MG63 (cell line): Measurements from ENCODE around the gene ST6GALNAC5. TPM values are rescaled to one million over a fixed set of nuclear protein-coding genes. Genes with fewer than 3 reads are reported as not detected.

Source experiments
- DNase-seq: peaks from one replicate; pipeline ENCODE4 v3.0.0-alpha.2; 2020
- H3K27me3 ChIP-seq: fragments of 250-450 bp; sonication (Bioruptor Pico); 2 replicates; pipeline ENCODE4 v1.5.1; 2020; ENCODE audit warnings: mild to moderate bottlenecking, moderate library complexity
- H3K36me3 ChIP-seq: fragments of 250-450 bp; sonication (Bioruptor Pico); 2 replicates; pipeline ENCODE4 v1.5.1; 2020; ENCODE audit warnings: mild to moderate bottlenecking, moderate library complexity
- H3K4me3 ChIP-seq: fragments of 250-450 bp; sonication (Bioruptor Pico); 2 replicates; pipeline ENCODE4 v1.5.1; 2020; ENCODE audit warnings: mild to moderate bottlenecking, moderate library complexity
- H3K9me3 ChIP-seq: fragments of 250-450 bp; sonication (Bioruptor Pico); 2 replicates; pipeline ENCODE4 v1.5.1; 2020; ENCODE audit warnings: mild to moderate bottlenecking, moderate library complexity
- total RNA-seq: library from RNA; depleted of rRNA; stranded (reverse); fragments of >200 nt; shearing (Covaris generic); gene quantifications from 2 replicates; pipeline ENCODE4 v1.2.3, GENCODE V29; 2014; ENCODE audit warnings: low replicate concordance

Gene ST6GALNAC5
- total RNA-seq, 1 experiment from 2014 or later = 0.46 TPM

DNA sequence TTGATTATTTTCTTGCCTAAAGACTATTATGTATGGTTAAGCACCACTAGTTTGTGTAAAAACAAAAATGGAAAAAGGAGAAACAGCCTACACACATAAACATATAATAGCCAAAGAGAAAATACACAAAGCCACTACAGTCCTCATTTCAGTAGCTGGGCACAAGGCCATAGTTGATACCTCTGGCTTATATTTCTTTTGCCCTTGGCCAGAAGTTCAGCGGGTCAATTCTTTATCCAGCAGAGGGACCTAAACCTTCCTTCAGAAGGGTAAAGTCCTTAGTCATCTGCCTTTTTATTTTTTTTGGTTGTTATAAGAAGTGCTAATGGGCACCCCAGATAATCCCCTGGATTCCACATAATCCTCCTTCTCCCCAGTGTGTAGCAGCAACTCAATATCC is 217.8 kb downstream of the ST6GALNAC5 start:
- DNase-seq = no peak
- H3K36me3 ChIP-seq = no peaks in the 10 kb centered on the region
- H3K27me3 ChIP-seq = no peaks in the 10 kb centered on the region
- no peak overlapping the region for H3K4me3 ChIP-seq
- no peaks in the 10 kb centered on the region for H3K9me3 ChIP-seq

DNA sequence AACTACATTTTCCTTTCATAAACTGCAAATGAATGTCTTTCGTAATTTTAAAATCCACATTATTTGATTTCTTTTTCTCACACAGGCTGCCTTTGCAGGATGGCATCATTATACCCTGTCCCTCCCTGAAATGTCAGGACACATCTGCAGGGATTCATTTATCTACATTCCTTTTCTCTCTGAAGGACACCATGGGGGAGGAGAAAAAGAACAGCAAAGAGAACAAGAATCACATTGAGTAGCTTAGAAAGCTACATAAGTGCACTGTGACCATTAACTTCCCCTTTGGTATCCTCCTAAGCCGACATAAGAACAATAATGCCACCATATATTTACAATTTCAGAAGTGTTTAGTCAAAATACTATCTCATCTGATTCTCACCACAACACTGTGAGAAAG is 222.5 kb downstream of the ST6GALNAC5 start:
- no peak for DNase-seq

DNA sequence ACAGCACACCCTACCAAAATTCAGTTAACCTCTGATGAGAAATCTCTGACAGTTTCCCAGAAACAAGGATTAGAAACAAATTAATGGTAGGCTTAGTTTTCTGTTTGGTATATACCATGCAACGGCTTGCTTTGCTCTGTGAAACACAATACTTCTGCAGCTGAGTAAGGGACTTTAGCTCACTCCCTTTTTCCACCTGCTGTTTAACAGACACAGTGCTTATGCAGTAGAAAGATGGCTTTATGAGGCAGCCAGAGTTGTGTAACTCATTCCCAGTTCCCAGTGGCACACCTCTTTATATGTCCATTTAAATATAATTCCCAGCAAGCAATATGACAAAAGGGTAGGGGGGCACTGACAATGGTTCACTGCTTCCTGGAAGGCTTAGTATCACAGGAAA is 228.0 kb downstream of the ST6GALNAC5 start:
- no peaks in the 10 kb centered on the region for H3K27me3 ChIP-seq
- DNase-seq = no peak
- H3K9me3 ChIP-seq = no peaks in the 10 kb centered on the region
- H3K4me3 ChIP-seq = no peak overlapping the region
- H3K36me3 ChIP-seq = no peaks in the 10 kb centered on the region

More for the DNA sequence above, 222.5 kb downstream of the ST6GALNAC5 start:
- H3K36me3 ChIP-seq = no peaks in the 10 kb centered on the region
- H3K9me3 ChIP-seq = no peaks in the 10 kb centered on the region
- no peak overlapping the region for H3K4me3 ChIP-seq
- H3K27me3 ChIP-seq = no peaks in the 10 kb centered on the region

DNA sequence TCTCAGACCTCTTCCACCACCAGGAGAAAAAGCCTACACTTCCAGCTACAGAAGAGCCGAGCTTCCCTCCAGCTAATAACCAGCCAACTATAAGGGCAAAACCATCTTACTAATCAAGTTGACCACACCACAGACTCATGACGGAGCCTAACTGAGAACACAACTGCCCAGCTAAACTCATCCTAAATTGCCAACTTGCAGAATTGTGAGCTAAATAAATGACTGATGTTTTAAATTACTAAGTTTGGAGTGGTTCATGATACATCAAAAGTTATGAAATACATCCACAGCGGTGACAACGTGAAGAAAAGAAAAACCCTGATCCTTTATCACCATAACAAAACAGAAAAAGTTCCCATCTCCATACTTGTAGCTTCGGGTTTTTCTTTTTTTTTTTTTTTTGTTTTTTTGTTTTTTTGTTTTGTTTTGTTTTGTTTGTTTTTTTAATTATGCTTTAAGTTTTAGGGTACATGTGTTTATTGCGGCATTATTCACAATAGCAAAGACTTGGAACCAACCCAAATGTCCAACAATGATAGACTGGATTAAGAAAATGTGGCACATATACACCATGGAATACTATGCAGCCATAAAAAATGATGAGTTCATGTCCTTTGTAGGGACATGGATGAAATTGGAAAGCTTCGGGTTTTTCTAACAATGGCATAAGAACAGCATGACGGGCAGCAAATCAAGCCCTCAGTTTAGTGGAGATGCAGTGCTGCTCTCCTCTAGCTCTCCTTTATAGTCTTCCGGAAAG is 229.4 kb downstream of the ST6GALNAC5 start:
- no peaks in the 10 kb centered on the region for H3K9me3 ChIP-seq
- H3K36me3 ChIP-seq = no peaks in the 10 kb centered on the region
- no peaks in the 10 kb centered on the region for H3K27me3 ChIP-seq
- DNase-seq = no peak
- no peak overlapping the region for H3K4me3 ChIP-seq

DNA sequence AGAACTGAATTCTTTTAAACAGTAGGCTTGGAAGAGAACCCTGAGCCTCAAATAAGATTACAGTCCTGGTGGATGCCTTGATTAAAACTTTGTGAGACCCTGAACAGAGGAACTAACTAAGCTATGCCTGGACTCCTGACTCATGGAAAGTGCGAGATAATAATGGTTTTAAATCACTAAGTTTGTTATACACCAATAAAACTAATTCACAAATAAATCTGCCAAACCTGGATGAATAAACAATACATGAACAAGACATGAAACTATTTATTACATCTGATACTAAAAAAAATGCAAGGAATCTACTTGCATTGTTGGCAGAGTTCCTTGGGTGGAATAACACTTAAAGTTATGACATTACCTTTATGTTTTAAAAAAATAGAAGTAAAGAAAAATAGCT is 233.6 kb downstream of the ST6GALNAC5 start:
- no peak overlapping the region for H3K4me3 ChIP-seq
- DNase-seq = no peak
- no peaks in the 10 kb centered on the region for H3K36me3 ChIP-seq
- no peaks in the 10 kb centered on the region for H3K27me3 ChIP-seq
- no peaks in the 10 kb centered on the region for H3K9me3 ChIP-seq

DNA sequence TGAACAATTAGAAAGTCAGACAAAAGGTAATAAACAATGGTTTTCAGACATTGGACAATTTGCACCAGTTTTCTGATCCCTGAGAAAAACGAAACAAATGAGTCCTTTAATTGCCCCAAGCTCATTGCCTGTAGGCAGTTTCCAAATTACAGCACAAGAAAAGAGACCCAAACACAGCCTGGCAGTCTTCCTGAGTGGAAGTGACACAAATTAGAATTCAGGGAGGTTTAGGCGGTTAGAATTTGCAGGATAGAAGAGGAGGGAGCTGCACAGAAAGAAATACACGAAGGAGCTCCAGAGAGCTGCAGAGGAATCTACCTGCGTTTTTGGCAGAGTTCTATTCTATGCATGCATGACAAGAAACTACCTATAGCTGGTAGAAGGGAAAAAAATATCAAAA is 236.2 kb downstream of the ST6GALNAC5 start:
- Histone ChIP-seq H3K27me3 (no peaks in the 10 kb centered on the region), H3K9me3 (no peaks in the 10 kb centered on the region), H3K4me3 (no peak overlapping the region), H3K36me3 (no peaks in the 10 kb centered on the region)
- no peak for DNase-seq

DNA sequence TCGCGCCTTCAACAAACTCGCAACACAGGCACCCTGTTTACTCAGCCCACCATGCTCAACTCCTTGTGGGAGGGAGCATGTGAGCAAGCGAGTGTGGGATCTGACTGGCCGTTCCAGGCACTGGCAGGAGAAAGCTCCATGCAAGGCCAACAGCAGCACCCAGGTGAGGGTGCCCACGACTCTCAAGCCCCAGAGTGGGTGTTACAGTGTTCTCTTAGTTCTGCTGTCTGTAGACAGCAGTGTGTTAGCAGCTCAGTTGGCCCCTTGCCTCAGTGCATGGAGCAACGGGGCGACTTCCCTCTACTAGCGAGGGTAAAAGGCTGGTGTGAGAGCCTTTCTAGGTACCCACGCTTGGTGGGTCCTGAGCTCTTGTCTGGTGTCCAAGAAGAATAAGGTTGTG is 237.4 kb downstream of the ST6GALNAC5 start:
- Histone ChIP-seq H3K36me3 (no peaks in the 10 kb centered on the region), H3K27me3 (no peaks in the 10 kb centered on the region), H3K9me3 (no peaks in the 10 kb centered on the region), H3K4me3 (no peak overlapping the region)
- DNase-seq = no peak
